Measurements from ENCODE around the gene INSC.
"Not testable (repeated sequence)": the region's sequence is repeated elsewhere in the genome, so short reads cannot be mapped to it uniquely, and the experiment has no call there.

The INSC gene, protein sequence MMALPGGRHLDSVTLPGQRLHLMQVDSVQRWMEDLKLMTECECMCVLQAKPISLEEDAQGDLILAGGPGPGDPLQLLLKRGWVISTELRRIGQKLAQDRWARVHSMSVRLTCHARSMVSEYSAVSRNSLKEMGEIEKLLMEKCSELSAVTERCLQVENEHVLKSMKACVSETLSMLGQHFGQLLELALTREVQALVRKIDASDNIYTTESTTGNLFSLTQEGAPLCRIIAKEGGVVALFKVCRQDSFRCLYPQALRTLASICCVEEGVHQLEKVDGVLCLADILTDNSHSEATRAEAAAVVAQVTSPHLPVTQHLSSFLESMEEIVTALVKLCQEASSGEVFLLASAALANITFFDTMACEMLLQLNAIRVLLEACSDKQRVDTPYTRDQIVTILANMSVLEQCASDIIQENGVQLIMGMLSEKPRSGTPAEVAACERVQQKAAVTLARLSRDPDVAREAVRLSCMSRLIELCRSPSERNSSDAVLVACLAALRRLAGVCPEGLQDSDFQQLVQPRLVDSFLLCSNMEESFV
- 0 to 1.0 (median 0.12) reads per million in 18 experiments for total RNA-seq

DNA sequence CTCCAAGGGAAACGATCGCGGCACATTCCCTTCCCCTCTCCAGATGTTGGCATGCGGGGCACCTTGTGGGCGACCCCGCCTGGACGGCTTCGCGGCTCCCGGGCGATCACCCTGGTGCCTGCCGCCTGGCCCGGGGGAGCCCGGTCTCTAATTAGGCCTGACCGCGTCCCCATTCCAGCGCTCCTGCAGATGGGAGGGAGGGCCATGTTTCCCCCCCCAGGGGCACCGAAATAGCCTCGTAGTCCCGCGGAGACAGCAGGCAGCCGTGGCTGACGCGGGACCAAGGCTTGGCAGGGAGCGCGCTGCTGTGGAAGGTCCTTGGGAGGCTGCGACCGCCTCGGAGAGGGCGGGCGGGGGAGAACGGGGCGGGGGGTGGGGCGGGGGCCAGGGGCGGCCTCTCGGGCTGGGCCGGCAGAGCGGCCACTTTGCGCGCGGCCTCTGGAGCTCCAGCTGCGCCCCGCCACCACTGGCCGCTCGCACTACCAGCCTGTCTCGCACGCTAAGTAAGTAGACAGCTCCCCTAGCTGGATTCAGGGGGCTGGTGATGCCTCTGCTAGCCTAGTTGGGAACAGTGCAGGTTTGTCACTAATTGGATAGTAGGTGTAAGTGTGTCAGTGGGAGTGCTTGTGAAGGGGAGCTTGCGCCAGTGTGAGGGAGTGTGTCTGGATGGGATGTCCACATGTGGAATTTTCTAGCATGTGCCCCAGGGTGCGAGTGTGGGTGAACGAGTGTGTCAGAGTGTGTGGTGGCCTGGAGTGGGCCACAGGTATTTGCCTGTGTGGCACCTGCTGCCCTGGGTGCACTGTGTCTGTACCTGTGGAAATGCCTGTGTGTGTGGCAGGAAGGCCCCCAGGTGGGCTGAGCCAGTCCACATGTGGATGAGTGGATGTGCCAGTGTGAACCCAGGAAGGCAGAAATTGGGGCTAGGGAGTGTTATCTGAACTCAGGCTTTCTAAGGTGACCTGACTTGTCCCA lies at the start of gene INSC:
Gene INSC (plus strand): TSS at position 423 of the 975 bp plus-strand sequence. CDS start 34,252 bp downstream, outside the sequence.
- no peak for DNase-seq

DNA sequence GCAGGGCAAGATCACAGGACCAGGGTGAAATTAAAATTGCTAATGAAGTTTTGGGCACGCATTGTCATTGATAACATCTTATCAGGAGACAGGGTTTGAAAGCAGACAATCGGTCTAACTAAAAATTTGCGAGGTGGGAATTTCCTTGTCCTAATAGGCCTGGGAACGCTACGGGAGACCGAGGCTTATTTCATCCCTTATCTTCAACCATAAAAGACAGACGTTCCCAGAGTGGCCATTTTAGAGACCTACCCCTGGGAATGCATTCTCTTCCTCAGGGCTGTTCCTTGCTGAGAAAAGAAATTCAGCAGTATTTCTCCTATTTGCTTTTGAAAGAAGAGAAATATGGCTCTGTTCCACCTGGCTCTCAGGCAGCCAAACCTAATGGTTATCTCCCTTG lies 45.0 kb upstream of the INSC start:
- not testable (repeated sequence) for DNase-seq

DNA sequence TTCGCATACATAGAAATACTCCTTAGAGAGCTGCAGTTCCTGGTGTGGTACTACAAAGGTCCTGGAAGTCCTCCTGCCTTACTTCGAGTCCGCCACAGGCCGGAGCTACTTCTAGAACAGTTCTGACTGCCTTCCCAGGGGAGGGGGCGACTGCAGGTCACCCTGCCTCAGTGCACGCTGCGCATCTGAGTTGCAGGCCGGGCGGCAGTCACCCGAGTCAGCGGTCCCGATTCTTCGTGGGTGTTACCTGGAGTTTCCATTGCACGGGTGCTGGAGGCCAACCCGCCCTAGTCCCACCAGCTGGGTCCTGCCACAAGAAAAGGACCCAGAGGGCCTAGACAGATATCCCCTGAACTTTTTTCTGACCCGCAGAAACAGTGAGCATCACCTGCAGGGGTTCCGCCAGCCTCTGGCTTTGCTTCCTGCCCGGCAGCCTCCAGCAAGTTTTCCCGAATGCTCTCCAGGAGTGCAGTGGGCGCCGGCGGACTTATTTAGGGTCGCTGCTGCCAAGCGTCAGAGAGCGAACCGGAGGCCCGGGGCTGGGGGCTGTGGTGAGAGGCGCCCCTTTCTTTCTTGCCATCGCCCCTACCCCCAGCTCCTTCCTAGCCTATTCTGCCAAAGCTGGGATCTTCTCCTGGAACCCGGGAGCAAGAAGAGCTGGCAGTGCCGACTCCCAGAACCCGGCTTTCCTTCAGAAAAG lies 43.0 kb upstream of the INSC start:
- DNase-seq = no peak

DNA sequence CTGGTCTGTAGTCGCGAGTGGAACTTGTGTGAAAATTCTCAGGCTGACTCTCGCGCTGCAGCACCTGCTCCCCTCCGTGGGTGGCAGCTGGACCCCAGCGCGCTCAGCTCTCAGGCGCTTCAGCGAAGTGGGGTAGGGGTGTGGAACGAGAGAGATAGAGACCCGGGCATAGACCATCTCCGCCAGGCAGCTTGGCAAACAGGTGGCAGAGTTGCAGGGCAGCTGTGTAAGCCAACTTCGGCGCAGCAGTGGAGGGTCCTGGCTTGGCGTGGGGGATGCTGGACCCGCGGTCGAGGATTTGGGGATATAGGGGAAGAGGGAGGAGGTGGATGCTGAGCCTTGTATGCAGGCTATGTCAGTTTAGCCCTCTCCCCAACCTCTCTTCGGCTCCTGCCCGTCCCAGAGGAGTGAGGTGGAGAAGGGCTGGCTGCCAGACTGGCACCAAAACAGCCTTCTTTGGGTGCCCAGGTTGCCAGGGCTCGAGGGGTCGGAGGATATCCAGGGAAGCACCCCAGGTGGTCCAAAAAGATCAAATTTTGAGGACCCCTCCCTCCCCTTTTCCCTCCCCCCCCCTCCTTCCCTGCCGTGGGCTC lies 42.1 kb upstream of the INSC start:
- no peak for DNase-seq

DNA sequence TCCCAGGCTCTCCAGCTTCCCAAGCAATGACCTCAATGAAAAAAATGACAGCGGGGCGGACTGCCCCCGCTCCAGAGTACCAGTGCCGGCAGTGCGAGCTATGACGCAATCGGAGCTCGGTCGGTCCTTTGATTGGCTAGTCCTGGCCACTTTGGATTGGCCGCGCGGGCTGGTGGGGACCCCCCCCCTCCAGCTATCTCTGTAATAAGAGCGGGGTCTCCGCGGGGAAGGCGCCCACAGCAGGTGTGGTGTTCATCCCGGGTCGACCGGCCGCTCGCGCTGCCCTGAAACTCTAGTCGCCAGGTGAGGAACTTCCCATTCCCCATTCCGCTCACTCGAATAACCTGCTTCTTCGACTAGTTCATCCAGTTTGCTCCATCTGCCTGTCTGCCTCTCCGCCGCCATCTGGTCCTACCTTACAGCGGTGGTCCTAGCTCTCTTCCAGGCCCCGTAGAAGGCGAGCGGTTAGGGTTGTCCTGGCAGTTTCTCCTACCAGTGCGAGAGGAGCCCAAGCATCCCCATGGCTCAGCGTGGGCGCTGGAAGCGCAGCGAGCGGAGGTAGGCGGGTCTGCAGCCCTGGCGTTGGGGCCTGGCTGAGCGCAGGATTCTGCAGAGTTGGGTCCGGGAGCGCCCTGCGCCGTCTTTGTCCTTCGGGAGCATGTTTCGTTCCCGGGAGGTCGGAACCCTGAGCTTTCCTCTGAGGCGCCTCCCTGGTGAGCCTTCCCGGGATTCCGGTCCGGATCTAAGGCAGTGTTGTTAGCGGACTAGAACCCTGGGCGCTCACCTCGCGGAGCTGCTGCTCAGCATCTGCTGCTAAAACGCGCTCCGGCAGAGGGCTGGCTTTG lies 41.1 kb upstream of the INSC start, which contains the start of gene CALCB:
Gene CALCB (plus strand): TSS at position 233 of the 845 bp plus-strand sequence. CDS start 1,126 bp downstream, outside the sequence.
- no peak for DNase-seq

DNA sequence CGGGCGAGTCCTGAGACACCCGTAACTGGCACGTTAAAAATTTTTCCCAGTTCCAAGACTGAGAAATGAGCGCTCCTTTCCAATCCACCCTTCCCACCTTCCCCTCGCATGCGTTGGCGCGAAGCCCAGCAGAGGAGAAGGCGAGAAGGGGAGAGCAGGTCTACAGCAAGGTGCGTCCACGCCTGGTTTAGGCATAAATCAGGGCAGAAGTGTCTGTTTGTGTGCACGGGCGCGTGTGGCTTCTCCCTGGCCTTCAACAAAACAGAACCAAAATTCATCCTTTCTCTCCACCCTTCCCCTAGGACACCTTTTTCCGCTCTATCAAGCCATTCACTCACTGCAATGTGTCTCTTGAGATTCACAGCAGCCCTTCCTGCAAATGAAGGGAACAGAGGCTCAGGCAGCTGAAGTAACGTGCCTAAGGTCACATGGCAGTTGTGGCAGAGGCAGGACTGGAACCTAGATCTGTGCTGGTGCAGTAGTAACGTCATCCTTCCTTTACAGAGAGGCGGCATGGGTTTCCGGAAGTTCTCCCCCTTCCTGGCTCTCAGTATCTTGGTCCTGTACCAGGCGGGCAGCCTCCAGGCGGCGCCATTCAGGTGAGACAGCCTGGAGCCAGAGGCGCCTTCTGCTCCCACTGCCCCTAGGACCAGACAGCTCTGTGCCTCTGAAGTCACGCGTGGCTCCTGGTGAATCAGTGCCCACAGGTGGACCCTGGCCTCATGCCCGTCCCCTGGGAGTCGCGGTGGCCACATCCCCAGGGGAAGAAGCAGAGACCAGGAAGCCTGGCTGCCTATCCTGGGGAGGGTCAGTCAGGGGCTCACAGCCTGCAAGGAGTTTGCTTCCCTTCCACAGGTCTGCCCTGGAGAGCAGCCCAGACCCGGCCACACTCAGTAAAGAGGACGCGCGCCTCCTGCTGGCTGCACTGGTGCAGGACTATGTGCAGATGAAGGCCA lies 40.2 kb upstream of the INSC start:
- peak; percentile 51 to 72 for DNase-seq

DNA sequence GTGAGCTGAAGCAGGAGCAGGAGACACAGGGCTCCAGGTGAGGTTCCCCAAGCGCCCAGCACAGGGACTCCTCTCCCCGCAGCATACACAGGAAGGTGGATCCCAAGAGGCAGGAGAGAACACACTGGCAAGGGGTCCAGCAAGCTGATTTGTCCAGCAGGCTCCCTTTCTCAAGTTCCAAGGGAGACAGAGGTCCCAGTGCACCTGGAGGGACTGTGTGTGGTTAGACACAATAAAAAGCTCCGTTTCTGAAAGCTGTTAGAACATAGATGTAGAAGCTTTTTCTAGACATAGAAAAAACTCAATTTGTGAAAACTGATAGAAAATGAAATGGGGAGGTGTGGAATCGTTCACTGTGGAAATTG lies 39.6 kb upstream of the INSC start:
- DNase-seq = no peak

DNA sequence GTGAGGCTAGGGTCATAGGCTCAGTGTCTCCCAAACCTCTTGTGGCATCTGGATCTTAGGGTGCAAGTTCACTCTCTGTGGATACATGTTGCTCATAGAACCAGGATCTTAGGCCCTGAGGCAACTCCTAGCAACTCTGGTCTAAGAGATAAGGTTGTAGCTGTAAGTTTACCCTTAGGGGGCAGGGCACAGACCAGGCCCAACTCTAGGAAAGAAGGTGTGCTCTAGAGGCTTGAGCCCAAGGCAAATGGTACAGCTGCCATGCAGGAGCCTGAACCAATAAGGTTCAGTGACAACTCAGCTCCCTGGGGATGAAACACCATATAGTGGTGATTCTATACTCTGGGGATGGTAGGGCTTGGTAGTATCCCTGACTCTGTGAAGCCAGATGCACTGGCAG lies 23.5 kb upstream of the INSC start:
- no peak for DNase-seq

DNA sequence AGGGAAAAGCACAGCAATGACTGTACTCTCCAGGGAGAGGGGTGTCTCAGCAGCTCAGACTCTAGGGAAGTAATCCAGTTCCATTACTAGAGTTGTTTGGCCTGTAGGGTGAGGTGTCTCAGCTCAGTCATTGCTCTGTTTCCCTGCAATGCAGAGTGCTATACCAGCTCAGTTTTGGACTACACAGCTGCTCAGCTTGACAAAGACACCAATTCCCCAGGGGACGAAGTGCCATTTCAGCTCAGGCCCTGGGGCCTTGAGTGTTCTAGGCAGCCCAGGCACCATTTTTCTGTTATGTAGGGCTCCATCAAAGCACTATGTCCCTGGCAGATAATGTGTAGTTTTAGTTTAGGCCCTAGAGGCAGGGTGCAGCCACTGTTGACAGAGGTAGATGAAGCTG lies 23.1 kb upstream of the INSC start:
- DNase-seq = no peak

DNA sequence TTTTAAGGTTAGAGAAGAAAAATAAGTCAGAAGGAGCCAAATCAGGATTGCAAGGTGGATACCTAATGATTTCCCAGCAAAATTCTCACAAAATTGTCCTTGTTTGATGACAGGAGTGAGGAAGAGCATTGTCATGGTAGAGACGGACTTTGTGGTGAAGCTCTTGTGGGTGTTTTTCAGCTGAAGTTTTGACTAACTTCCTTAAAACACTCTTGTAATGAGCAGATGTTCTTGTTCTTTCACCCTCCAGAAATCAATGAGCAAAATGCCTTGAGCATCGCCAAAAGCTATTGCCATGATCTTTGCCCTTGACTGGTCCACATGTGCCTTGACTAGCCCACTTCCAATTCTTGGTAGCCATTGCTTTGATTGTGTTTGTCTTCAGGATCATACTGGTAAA lies 21.3 kb upstream of the INSC start:
- peak; percentile 17 to 34 for DNase-seq

DNA sequence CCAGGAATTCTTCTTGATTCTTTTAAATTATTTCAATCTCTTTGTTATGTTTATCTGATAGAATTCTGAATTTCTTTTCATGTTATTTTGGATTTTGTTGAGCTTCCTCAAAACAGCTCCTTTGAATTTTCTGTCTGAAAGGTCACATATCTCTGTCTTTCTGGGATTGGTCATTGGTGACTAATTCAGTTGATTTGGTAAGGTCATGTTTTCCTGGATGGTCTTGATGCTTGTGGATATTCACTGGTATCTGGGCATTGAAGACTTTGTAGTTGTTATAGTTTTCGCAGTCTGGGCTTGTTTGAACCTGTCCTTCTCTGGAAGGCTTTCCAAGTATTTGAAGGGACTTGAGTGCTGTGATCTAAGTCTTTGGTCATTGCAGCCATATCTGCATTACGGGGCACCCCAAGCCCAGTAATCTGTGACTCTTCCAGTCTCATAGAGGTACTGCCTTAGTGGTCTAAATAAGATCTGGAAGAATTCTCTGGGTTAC lies 18.9 kb upstream of the INSC start:
- no peak for DNase-seq

DNA sequence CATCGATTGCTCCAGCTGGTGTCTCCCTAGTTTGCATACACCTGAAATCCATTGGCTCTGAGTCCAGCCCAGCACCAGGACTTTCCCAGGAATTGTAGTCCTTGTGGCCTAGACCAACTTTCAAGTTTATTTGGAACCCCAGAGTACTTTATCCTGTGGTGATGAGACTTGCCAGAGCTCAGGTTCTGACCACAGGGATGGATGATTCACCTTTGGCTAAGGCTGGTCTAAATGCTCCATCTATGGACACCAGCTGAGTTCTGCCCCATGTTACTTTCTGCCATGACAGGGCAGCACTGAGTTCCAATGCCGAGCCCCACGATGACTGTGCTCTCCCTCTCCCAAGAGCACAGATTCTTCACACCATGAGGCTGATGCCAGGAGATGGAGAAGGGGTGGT lies 17.3 kb upstream of the INSC start:
- no peak for DNase-seq

DNA sequence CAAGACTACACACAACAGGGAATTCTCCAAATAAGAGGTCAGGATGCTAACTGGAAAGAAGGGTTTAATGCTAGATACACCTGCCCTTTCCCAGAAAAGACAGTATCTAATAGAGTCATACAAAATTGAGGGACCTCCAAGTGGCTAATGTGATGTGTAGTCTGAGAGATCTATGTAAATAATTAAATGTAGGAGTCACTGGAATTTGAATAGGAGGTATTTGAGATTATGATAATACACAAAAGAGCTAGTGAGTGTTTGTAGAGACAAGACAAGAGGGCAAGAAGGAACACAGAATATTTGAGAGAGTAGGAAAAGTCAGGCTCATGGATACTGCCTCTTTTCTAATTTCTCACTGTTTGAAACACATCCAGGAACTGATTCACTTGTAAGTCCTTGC lies 15.5 kb upstream of the INSC start:
- no peak for DNase-seq

DNA sequence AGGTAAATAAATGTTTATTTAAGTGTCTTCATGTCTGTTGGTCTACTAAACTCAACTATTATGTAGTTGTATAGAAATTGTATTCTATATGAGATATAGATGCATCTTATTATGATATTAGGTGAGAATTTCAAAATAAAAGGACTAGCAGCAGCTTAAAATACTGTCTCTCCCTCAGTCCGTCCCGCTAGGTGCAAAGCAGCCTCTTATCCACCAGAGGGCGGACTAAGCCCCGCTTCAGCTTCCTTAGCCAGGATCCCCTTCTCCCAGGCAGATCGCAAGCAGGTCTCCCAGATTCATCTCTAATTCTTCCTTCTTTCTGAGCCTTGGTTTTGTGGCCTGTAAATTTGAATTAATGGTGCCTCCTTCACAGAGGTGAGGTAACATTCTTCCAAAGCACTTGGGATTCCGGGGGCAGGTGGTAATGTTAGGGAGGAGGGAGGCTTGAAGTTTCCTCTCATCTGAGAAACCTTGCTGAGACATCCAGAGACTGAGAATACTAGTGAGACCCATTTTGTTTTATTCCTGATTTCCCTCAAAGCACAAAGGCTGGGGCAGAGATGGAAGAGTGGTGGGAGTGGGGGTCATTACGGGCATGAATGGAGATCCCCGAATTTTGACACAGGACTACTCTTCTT lies 13.5 kb upstream of the INSC start:
- peak; percentile 58 to 69 for DNase-seq

DNA sequence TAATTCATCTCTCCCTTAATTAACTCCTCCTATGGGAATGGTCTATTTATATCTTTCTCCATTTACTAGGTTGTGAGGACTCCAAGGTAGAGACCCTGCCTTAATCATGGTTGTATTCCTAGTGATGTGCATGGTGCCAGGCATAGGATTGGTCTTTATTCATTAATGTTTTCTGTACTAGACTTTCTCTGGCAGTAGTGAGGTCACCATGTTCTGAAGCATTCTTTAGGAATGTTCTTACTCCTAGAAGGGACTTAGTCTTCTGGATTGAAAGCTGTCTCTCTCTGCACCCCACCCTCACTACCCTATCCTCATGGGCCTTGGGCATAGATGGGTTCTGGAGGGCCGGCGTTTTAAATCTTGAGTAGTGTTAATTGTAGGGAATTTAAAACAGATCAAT lies 10.6 kb upstream of the INSC start:
- DNase-seq = no peak

DNA sequence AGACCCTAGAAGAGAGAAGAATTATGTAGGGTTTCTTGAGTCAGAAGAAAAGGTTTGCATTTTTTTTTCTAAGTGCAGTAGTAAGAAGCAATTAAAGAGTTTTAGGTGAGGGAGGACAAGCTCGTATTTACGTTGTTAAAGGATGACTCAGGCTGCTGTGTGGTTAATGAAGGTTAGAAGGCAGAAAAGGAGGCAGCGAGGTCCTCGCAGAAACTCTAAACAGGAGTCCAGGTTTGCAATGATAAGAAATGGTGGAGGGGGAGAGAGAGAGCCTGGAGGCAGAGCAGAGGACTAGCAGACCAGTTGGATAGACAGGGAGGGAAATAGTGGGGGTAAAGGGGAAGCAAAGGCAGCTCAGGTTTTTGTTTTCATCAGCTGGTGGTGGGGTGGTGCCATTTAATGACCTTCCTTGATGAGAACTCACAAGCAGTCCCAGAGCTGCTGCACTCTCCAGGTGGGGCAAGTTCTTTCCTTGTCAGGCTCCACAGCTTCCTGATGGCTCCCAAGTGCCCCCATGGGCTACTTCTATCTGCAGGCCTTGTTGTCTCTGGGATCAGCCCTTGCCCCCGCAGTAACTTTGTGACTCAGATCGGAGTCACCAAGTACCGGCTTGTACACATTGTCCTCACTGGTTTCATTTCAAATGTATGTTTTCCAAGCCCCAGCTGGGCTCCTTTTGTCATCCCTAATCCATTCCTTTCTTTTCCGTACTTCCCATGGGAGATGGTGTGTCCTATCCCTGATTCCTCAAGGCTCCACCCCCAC lies 8.3 kb upstream of the INSC start:
- no peak for DNase-seq

DNA sequence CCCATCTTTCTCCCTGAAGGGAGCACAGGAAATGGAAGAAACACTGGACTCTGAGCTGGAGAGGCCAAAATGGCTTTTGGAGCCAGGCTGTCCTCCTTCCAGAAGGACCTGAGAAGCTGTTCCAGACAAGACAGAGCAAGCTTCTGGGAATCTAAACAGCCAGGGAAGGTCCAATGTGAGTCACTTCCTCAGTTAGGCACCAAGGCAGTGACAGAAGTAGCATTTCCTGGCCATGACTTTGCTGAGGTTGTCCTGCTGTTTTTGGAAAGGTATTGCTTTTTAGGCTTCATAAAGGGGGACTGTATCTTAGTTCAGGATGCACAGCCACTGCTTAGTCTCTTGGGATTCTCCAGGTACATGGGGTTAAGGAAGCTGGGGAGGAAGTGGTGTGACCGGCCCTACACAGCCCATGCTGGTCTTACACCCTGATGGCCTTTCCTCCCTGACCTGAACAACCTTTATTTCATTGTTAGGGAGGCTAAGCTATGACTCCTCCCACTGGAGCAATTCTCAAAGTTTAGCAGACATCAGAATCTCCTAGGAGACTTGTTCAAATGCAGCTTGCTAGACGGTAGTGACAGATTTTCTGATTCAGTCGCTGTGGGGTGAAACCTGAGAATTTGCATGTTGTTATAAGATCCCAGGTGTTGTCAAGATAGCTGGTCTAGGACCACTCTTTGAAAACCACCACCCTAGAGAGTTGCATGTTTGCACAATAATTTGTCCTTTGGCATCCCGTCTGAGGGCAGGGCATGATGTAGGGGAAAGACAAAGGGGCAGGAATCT lies 6.8 kb upstream of the INSC start:
- DNase-seq = no peak
